Activated CD8-positive, alpha-beta T cell treated with anti-CD3 and anti-CD28 coated beads for 36 hours (primary cell): Measurements from ENCODE around the gene PALLD. TPM values are rescaled to one million over a fixed set of nuclear protein-coding genes. Genes with fewer than 3 reads are reported as not detected.

Experiments used
- ATAC-seq: fragments of 200-7000 bp; cut with Tn5 transposase; one replicate; pipeline ENCODE4 v1.10.0; 2021; ENCODE audit warnings: mild to moderate bottlenecking, moderate library complexity
- CTCF ChIA-PET: fragments of 350-600 bp; sonication (Branson Sonifier 250); formaldehyde crosslinking; loops from one replicate; lab custom pipeline; 2021; ENCODE audit warnings: antibody characterized with exemption; lab: Charles Lee
- POLR2A ChIA-PET: fragments of 350-600 bp; sonication (Branson Sonifier 250); formaldehyde crosslinking; loops from one replicate; lab custom pipeline; 2021; ENCODE audit warnings: antibody characterized with exemption; lab: Charles Lee
- DNase-seq: peaks from one replicate; pipeline ENCODE4 v3.0.0-alpha.2; 2020
- H3K27ac Mint-ChIP-seq: one replicate; pipeline ENCODE4 v1.8.0; 2021; ENCODE audit warnings: mild to moderate bottlenecking, mixed read lengths
- H3K27me3 Mint-ChIP-seq: one replicate; pipeline ENCODE4 v1.8.0; 2021; ENCODE audit warnings: mixed read lengths
- H3K36me3 Mint-ChIP-seq: one replicate; pipeline ENCODE4 v1.8.0; 2021; ENCODE audit warnings: low read depth, mixed read lengths
- H3K4me1 Mint-ChIP-seq: one replicate; pipeline ENCODE4 v1.8.0; 2021; ENCODE audit warnings: low read depth, mixed read lengths
- H3K4me3 Mint-ChIP-seq: one replicate; pipeline ENCODE4 v1.8.0; 2021; ENCODE audit warnings: mild to moderate bottlenecking, moderate library complexity, mixed read lengths
- H3K9me3 Mint-ChIP-seq: one replicate; pipeline ENCODE4 v1.8.0; 2021; ENCODE audit warnings: mixed read lengths
- CTCF ChIP-seq: fragments of 200-600 bp; IDR thresholded peaks from one replicate; pipeline ENCODE4 v1.8.0; 2022; ENCODE audit warnings: antibody characterized with exemption, mild to moderate bottlenecking
- intact Hi-C: fragments of 100-400 bp; cut with micrococcal nuclease; formaldehyde crosslinking; loops from one replicate; pipeline ENCODE4 v1.10.0; 2022
- total RNA-seq, 2 experiments: library from RNA; stranded (reverse); gene quantifications; one replicate each; pipeline ENCODE4 v1.2.3, GENCODE V29; 2021

Gene PALLD
- total RNA-seq, 2 experiments from 2014 or later = 0.41 to 0.60 TPM

GRCh38 chr4:168618577-168619265 lies 121.9 kb downstream of the PALLD start:
- Mint-ChIP-seq H3K4me3 (no peak overlapping the region), H3K36me3 (no peaks in the 10 kb centered on the region), H3K9me3 (no peaks in the 10 kb centered on the region), H3K4me1 (no peaks in the 10 kb centered on the region), H3K27me3 (peaks cover 13% of the 10 kb centered on the region), H3K27ac (no peak overlapping the region)
- ChIA-PET CTCF (interaction anchor here (1.4 kb wide), 1 partner anchor 13 kb away, joined by 3 read pairs; no protein-coding TSS in a partner anchor), POLR2A (interaction anchor here (0.6 kb wide), 1 partner anchor 419 kb away, joined by 3 read pairs; no protein-coding TSS in a partner anchor)
- no peak for ATAC-seq
- no peak for DNase-seq
- TF ChIP-seq CTCF = no peak
- intact Hi-C loops = no loop called here

GRCh38 chr4:168619266-168619631 lies 122.4 kb downstream of the PALLD start:
- Mint-ChIP-seq H3K27ac (no peak overlapping the region), H3K4me1 (no peaks in the 10 kb centered on the region), H3K36me3 (no peaks in the 10 kb centered on the region), H3K4me3 (no peak overlapping the region), H3K9me3 (no peaks in the 10 kb centered on the region), H3K27me3 (peaks cover 13% of the 10 kb centered on the region)
- ATAC-seq (no peak), DNase-seq (no peak)
- no peak for TF ChIP-seq CTCF
- CTCF ChIA-PET = interaction anchor here (1.4 kb wide), 1 partner anchor 12 kb away, joined by 3 read pairs; no protein-coding TSS in a partner anchor
- POLR2A ChIA-PET = no interaction called here
- intact Hi-C loops = no loop called here

- no peaks in the 10 kb centered on the region for H3K36me3 Mint-ChIP-seq
- H3K4me3 Mint-ChIP-seq = no peak overlapping the region
- ChIA-PET CTCF (no interaction called here), POLR2A (no interaction called here)
- ATAC-seq (no peak), DNase-seq (no peak)
- no peaks in the 10 kb centered on the region for H3K4me1 Mint-ChIP-seq
- no peak for TF ChIP-seq CTCF
- peaks cover 16% of the 10 kb centered on the region for H3K27me3 Mint-ChIP-seq
- intact Hi-C loops = no loop called here
- no peak overlapping the region for H3K27ac Mint-ChIP-seq
- no peaks in the 10 kb centered on the region for H3K9me3 Mint-ChIP-seq
Measured at GRCh38 chr4:168621806-168622589, 125.1 kb downstream of the PALLD start.

- CTCF ChIA-PET = no interaction called here
- peaks cover 16% of the 10 kb centered on the region for H3K27me3 Mint-ChIP-seq
- ATAC-seq (no peak), DNase-seq (no peak)
- H3K27ac Mint-ChIP-seq = no peak overlapping the region
- H3K36me3 Mint-ChIP-seq = no peaks in the 10 kb centered on the region
- H3K4me3 Mint-ChIP-seq = no peak overlapping the region
- intact Hi-C loops = no loop called here
- H3K4me1 Mint-ChIP-seq = no peaks in the 10 kb centered on the region
- TF ChIP-seq CTCF = no peak
- H3K9me3 Mint-ChIP-seq = no peaks in the 10 kb centered on the region
- POLR2A ChIA-PET = no interaction called here
Measured at GRCh38 chr4:168622600-168622999, 125.7 kb downstream of the PALLD start.

GRCh38 chr4:168623011-168623410 lies 126.2 kb downstream of the PALLD start:
- ChIA-PET POLR2A (no interaction called here), CTCF (no interaction called here)
- ATAC-seq = no peak
- intact Hi-C loops = no loop called here
- no peaks in the 10 kb centered on the region for H3K4me1 Mint-ChIP-seq
- peaks cover 16% of the 10 kb centered on the region for H3K27me3 Mint-ChIP-seq
- H3K27ac Mint-ChIP-seq = no peak overlapping the region
- no peak overlapping the region for H3K4me3 Mint-ChIP-seq
- TF ChIP-seq CTCF = no peak
- no peak for DNase-seq
- H3K36me3 Mint-ChIP-seq = no peaks in the 10 kb centered on the region
- H3K9me3 Mint-ChIP-seq = no peaks in the 10 kb centered on the region
